ENCODE measurements around the gene RYR2.

DNA sequence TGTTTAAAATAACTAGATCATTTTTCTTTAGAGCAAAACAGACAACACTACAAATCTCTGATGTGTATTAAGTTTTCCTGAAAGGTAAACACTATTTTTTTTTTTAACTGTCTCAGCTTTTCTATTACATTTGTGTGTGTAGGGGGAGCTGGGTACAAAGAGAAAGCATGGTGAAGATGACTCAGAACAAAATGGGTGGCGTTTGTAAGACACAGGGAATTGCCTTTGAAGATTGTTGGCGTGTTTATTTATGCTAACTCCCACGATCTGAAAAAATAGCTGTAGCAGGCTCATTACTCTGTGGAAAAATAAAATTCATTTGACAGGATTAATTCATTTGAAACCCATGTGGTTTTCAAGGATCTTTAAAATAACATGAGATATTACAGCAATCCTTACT, 285.1 kb downstream of the RYR2 start:
- TF ChIP-seq, protein P1, sequence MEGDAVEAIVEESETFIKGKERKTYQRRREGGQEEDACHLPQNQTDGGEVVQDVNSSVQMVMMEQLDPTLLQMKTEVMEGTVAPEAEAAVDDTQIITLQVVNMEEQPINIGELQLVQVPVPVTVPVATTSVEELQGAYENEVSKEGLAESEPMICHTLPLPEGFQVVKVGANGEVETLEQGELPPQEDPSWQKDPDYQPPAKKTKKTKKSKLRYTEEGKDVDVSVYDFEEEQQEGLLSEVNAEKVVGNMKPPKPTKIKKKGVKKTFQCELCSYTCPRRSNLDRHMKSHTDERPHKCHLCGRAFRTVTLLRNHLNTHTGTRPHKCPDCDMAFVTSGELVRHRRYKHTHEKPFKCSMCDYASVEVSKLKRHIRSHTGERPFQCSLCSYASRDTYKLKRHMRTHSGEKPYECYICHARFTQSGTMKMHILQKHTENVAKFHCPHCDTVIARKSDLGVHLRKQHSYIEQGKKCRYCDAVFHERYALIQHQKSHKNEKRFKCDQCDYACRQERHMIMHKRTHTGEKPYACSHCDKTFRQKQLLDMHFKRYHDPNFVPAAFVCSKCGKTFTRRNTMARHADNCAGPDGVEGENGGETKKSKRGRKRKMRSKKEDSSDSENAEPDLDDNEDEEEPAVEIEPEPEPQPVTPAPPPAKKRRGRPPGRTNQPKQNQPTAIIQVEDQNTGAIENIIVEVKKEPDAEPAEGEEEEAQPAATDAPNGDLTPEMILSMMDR (IDR thresholded peaks at IDR 0.05) = no peak
- no peak for TF ChIP-seq EP300 (IDR thresholded peaks at IDR 0.05; ENCODE audit: low read depth)
- TF ChIP-seq POLR2AphosphoS5 (IDR thresholded peaks at IDR 0.05) = no peak
- TF ChIP-seq POLR2A (IDR thresholded peaks at IDR 0.05) = no peak
